Activated CD4-positive, alpha-beta T cell treated with anti-CD3 and anti-CD28 coated beads for 24 hours (primary cell): ENCODE measurements around the gene GRK3.
"Not testable (repeated sequence)": the region's sequence is repeated elsewhere in the genome, so short reads cannot be mapped to it uniquely, and the experiment has no call there.

Experiments
- DNase-seq, 2 donors: peaks; one replicate each; pipeline ENCODE4 v3.0.0-alpha.2; 2020; ENCODE audit warnings: low read depth in 2 of 2

The GRK3 gene

DNA sequence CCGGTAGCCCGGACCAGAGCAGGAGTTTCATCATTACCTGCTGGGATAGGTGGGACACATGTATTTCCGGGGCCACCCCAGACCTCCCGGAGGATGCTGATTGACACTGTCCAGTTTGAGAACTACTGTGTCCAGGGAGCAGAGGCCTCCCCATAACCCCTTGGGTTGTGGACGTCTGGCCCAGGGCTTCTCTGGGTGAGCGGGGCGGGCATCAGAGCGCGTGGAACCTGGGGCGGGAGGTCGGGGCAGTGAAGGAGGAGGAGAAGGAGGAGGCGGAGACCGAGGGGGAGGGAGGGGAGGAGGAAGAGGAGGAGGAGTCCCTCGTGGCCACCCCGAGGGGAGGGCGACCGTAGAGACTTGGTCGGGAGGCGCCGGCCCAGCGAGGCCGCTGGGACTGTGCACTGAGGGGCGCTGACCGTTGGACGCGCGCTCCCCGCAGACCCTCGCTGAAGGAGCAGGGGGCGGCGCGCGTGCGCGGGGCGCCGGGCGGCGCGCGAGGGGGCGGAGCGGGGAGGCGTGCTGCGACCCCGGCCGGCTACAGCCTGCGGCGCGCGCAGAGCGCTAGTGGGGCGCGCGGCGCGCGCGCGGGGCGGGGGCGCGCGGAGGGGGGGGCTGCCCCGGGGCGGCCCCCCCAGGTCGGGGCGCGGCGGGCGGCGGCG, at the start of gene GRK3:
TSS of gene GRK3 (plus strand) at position 356 of the 659 bp plus-strand sequence. CDS start 366 bp downstream, outside the sequence.
- peak; percentile 36 to 53 for DNase-seq

GRCh38 chr22:25518000-25518663, 46.3 kb upstream of the GRK3 start:
- DNase-seq = no peak

DNA sequence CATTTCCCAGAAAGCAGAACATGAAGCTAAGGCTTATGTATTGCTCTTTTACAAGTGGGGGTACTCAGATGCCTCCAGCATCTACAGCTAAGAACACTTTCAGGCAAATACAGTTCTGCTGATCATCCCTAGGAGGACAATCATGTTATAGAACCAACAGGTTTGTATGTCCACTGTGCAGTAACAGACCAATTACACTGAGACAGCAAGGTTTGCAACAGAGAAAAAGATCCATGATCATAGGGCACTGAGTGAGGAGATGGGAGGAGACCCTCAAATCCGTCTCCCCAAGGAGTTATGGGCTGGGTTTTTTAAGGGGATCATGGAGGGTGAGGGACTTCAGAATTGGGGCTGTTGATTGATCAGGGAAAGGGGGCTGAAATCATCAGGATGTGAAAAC, 39.1 kb upstream of the GRK3 start:
- no peak for DNase-seq

- DNase-seq = not testable (repeated sequence)
Measured at GRCh38 chr22:25525804-25526584, 38.5 kb upstream of the GRK3 start.

DNA sequence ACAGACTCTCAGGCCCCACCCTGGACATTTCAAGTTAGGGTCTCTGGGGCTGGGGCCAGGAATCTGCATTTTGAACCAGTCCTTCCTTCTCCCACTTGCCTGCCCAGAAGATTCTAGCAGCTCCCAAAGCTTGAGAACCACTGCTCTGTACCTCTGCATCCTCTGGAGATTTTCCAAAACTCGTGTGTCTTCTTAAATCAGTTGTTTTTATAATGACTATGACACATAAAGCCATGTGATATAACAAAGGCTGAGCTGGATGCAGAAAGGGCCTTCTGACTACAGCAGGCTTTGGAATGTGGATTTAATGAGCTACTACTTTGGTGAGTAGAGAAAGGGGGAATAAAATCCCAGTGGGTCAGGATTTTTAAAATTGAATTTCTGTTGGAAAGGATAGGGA, 37.5 kb upstream of the GRK3 start:
- DNase-seq = not testable (repeated sequence)

GRCh38 chr22:25528068-25528467, 36.4 kb upstream of the GRK3 start:
- not testable (repeated sequence) for DNase-seq

GRCh38 chr22:25529059-25529458, 35.4 kb upstream of the GRK3 start:
- DNase-seq = not testable (repeated sequence)

DNA sequence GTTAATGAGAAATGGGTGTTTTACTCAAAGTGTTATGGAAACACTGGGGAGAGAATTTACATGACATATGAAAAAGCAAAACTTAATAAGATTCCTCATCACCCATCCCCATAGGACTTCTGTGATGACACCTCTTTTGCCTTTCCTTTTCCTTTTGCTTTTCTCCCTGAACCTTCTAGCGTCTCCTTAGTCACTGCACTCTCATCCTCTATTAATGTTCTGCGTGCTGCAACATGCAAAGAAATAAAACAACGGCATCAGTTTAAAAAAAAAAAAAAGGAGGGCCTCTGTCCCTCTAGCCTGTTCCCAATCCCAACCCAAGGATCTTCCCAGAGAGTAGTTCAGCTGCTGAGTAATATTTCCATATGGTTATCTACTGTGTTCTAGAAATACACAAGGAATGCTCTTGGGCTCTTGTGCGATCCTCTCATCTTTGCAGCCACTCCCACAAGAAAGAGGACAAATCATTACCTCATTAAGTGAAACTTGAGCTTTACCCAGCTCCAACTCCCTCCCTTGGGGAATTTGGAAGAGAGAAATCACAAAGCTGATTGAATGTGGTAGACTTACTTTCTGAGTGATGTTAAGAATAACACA, 34.8 kb upstream of the GRK3 start:
- not testable (repeated sequence) for DNase-seq

- DNase-seq = not testable (repeated sequence)
Measured at GRCh38 chr22:25531677-25532076, 32.8 kb upstream of the GRK3 start.

DNA sequence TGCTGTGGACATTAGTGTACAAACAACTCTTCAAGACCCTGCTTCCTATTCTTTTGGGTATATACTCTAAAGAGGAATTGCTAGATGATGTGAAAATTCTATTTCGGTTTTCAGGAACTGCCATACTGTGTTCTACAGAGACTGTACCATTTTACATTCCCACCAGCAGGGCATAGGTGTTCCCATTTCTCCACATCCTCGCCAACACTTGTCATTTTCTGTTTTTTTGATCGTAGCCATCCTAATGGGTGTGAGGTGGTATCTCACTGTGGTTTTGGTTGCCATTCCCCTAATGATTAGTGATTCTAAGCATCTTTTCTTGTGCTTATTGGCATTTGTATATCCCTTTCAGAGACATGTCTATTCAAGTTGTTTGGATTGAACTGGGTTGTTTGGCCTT, 29.8 kb upstream of the GRK3 start:
- DNase-seq = no peak

GRCh38 chr22:25536589-25536988, 27.9 kb upstream of the GRK3 start:
- DNase-seq = no peak

- DNase-seq = no peak
Measured at GRCh38 chr22:25540166-25540907, 24.1 kb upstream of the GRK3 start.

- DNase-seq = no peak
Measured at GRCh38 chr22:25540908-25541660, 23.4 kb upstream of the GRK3 start.

DNA sequence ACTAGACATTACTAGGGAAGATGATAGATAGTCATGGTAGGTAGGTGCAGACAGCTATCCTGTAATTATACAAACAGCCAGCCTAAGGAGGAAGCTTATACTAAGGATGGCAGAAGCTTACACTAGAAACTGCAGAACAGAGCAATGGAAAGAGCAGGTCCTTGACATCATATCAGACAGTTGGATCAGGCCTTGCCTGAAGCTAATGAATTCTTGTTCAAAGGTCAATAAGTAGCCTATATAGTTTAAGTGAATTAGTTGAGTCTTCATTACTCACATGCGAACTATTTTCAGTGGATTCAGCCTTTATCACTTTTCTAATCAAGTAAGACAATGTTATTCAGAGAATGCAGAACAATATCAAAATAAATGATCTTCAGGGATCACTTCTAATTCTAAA, 22.3 kb upstream of the GRK3 start:
- no peak for DNase-seq

- DNase-seq = no peak
Measured at GRCh38 chr22:25542720-25543402, 21.6 kb upstream of the GRK3 start.

DNA sequence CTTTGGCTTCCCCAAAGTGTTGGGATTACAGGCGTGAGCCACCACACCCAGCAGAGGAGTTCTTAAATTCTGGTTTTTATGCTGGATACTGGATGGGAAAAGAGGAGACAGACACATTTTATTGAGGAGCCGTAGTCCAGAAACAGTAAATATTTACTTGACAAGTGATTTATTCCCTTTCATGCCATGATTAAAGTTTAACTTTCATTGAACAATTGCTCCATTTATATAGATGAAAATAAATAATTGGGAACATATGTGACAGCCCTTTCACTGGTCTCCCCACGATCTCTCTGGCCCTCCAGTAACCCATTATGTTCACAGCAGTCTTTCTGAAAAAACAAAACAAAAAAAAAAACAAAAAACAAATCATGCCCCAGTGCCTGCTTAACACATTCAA, 19.3 kb upstream of the GRK3 start:
- no peak for DNase-seq

- no peak for DNase-seq
Measured at GRCh38 chr22:25545672-25546071, 18.8 kb upstream of the GRK3 start.

DNA sequence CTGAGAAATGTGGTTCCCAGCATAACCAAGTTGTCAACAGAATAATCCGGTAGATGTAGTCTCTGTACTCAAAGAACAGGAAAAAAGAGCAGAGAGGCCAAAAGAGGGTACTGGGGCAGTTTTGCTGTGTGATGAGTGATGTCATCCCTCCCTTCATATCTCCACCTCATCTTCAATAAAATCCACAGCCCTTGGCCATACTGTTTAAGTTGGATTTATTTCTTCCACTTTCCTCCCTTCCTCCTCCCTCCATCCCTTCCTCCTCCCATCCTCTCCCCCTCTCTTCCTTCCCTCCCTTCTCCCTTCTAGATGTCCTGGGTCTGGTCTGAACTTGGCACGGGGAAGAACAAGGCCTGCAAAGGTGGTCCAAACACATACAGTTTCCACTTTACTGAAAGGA, 18.2 kb upstream of the GRK3 start:
- no peak for DNase-seq

DNA sequence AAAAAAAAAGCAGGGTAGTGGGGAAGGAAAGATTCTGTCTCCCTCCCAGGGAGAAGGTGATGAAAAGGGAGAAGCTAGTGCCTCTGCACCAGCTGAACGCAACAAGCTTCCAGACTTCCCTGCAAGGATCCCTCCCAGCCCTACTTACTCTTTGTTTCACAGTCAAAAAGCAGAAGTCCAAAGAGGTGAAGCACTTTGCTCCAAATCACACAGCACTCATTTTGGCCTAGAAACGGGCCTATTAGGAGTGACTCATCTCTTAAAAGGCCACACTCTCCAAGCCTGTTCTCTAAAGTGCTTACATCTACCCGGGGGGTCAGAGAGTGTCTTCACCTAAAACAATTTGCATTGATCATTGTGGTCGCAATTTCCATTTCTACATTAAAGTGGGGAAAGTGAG, 17.7 kb upstream of the GRK3 start:
- DNase-seq = no peak

- no peak for DNase-seq
Measured at GRCh38 chr22:25548866-25549464, 15.5 kb upstream of the GRK3 start.
